ENCODE data around the gene PDLIM7.

PDLIM7 gene

DNA sequence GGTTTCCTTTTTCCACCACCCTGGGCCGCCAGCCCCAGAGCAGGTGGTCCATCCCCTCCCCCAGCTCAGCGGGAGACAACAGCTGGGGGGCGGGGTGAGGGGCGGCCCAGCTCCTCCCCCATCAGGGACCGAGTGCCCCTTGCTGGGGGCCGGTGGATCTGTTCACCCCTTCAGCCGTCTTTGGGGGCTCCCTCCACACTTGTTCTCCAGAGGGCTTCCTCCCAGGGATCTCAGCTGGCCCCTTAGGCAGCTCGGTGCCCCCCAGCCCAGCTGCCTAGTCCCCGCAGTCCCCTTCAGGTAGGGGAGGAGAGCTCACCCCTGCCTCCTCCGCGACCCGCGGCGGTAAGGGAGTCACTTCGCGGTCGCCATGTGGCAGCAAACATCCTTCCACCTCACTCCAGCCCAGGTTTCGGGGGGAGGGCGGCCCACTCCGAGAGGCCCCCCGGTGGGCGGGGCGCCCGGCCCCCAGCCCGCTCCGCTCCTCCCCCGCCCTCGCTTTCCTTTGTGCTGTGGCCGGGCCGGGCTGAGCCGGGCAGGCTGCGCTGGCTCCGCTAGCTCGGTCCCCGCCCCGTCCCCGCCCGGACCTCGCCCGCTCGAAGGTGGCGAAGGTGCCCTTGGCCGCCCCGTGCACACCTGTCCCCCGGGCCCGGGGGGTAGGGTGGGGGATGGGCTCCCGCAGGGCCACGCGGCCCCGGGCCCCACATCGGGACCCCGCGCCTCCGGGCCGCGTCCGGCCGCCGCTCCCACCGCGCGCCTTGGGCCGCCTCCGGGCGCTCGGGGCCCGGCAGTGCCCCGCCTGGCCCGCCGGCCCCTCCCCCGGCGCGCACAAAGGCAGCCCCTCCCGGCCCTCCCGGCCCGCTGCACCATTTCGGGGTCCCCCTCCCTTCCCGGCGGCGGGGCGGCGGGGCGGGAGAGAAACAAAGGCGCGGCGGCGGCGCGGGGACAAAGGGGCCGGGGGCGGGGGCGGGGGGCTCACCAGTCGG, 24.7 kb downstream of the PDLIM7 start:
- no peak for DNase-seq

DNA sequence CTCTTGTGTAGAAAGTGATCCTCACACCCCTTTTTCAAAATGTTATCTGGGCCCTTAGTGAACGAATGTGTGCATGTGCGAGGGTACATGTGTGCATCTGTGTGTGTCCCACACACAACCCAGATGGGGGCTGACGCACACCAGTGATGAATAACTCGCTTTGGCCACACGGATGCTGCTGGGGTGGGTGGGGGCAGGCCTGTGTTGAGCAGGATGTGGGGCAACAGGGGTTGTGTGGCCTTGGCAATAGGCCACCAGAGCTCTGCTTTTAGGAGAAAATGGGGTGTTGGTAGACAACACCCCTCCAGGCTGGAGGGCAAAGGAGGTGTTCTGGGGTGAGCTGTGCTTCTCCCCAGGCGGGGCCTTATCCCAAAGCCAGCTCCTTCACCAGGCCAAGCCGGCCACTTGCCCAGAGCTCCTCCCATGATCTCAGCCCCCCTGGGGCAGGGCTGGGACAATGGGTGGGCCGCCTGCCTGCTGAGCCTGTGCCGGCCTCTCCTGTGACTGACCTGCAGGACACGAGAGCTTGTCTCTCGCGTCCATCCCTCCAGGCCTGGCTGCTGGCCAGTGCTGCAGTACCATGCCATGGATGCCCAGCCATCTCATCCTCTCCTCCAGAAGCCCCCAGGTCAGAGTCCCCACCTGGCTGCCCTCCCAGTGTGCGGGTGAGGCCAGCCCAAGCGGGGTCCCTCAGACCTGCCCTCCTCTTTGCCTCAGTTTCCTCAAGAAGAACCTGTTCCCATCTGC, 25.6 kb downstream of the PDLIM7 start:
- no peak for DNase-seq

DNA sequence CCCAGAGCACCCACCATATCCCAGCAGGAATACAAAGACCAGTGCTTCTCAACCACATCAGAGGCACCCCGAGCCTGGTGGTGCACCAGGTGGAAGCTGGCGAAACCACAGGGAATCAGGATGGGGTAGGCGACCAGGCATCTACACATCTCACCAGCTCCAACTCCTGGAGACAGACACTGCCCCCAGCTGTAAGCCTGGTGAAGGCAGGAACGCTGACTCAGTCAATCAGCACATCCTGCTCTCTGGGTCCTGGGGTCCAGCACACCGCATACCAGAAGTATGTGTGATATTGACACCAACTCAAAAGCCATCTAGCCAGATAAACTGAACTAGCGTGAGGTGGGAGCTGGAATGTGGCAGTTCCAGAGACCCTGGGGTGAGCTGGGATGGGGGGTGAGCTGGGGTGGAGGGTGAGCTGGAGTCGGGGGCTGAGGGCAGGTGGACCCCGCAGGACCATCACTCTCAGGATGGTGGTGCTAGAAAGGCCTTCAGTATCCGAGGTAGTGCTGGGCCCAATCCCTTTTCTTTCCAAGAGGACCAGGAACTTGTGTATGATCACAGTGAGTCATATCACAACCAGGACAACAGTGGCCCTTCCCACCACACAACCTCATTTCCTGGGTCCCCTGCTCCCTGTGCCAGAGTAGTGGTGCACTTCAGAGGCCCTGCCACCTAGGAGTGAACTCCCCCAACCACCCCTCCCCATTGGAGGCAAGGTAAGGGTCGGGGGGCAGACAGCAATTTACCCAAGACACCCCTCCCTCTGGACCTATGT, 26.5 kb downstream of the PDLIM7 start:
- DNase-seq, result no peak

DNA sequence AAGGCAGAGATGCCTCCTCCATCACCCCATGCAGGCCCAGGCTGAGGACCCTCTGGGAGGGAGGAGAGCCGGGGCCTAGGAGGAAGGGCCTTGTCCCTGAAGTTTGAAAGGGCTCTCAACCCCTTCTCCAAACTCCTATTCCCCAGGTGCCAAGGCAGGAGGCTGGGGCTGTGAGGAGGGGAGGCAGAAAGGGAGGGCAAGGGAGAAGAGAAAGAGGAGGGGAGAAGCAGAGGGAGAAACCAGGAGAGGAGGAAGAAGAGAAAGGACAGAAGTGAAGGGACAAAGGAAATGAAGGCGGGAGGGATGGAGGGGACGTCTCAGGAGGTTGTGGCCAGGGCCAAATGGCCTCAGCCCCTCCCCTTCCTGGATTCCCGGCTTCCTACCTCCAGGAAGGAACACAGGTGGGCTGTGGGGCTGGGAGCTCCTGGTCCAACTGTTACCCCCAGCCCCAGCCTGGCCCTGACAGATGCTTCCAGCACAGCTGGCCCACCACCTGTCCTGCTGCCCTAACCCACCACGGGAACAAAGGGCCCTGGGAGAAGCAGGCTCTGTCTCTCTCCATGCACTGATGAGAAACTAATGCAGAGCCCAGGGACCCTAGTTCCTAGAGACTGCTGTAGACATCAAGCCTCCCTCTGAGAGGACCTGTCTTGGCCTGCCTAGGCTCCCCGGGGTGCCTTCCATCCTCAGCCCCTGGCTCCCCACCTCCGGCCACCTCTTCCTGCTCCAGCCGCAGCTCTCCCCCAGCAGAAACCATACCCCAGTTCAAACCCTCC, 27.5 kb downstream of the PDLIM7 start:
- DNase-seq, result no peak

DNA sequence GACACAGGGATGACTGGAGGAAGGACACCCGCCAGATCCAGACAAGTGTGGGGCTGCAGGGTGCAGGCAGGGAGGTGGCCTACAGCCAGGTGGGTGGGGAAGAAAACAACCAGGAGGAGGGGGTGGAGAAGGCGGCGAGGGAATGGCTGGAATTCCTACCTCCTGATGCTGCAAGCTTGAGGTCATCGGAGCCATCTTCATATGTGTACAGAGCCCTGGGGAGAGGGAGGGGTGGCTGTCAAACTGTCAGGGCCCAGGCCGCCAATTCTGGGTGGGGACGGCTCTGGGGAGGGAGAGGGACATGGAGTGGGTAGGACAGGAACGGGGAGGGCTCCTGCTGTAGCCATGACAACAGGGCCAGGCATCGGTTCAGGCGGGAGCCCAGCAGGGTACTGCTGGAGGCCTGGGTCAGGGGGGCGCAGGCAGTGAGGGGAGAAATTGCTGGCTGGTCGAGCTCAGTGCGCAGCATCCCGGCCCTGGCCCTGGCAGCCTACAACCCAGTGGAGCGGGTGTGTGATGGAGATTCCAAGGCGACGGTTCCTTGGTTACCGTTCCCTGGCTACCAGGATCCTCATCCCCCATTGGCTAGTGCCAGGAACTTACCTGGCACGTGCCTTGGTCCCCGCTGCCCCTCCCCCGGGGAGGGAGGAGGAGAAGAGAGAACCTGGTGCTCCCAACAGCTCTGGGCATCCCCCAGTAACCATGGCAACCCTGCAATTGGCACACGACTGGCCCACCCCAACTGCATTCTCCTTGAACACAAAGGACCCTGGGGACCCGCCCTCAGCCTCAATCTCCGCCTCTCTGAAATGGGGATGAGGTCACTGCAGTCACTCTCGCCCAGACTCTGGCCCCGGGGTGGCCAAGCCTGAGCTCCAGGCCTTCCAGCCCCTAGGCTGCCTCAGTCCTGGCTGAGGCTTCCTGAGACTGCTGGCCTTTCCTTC, 28.4 kb downstream of the PDLIM7 start:
- DNase-seq, result no peak

DNA sequence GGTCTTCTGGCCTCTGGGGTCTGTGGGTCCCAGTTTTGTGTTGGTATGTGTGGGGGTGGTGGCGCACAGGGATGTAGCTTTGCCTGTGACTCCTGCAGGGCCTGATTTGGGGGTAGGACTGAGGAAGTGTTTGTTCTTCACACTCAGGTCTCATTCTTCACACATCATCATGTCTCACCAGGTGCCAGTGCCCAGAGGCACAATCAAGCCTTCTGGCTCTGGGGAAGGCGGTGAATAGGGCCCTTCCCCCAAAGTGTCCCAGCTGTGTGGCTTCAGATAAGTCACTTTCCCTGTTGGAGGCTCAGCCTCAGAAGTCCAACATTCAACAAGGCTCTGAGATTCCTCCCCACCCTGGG, 29.1 kb downstream of the PDLIM7 start:
- no peak for DNase-seq

DNA sequence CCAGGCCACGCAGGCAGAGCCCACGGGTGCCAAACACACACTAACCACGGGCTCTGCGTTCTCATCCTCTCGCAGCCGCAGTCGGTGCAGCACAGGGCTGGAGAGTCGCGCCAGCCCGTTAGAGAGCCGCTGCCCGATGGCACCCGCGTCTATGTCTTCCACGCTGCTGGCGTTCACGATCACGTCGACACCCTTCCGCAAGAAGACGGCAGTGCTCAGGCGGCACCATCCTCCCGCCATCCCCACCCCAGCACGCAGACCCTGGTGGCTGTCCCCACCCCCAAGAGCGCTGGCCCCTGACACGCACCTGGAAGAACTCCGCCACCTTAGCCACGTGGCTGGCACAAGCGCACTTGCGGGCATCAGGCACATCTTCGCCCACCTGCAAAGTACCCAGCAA, 30.0 kb downstream of the PDLIM7 start:
- DNase-seq, result no peak

DNA sequence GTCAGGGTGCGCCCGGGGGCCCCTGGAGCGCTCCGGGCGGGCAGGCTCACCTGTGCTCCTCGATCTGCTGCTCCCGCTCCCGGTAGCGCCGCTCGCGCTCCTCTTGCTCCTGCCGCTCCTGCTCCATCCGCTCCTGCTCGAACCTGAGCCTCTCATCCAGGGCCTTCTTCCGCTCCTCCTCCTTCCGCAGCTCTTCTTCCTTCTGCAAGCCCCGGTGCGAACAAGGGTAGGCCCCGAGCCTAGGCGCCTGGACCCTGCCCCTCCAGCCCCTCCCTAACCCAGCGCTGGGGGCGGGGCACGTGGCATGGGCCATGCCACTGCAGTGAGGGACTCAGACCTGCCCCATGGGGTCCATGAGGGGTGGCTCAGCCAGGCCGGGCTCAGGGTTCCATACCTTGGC, 30.5 kb downstream of the PDLIM7 start:
- no peak for DNase-seq

DNA sequence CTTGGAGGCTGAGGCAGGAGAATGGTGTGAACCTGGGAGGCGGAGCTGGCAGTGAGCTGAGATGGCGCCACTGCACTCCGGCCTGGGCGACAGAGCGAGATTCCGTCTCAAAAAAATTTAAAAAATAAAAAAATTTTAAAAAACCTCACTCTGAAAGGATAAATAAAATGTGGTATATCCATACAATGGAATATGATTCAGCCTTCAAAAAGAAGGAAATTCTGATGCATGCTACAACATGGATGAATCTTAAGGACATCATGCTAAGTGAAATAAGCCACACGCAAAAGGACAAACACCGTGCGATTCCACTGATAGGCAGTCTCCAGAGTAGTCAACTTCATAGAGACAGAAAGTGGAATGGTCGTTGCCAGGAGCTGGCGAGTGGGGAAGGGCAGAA, 32.4 kb downstream of the PDLIM7 start:
- DNase-seq, result no peak

DNA sequence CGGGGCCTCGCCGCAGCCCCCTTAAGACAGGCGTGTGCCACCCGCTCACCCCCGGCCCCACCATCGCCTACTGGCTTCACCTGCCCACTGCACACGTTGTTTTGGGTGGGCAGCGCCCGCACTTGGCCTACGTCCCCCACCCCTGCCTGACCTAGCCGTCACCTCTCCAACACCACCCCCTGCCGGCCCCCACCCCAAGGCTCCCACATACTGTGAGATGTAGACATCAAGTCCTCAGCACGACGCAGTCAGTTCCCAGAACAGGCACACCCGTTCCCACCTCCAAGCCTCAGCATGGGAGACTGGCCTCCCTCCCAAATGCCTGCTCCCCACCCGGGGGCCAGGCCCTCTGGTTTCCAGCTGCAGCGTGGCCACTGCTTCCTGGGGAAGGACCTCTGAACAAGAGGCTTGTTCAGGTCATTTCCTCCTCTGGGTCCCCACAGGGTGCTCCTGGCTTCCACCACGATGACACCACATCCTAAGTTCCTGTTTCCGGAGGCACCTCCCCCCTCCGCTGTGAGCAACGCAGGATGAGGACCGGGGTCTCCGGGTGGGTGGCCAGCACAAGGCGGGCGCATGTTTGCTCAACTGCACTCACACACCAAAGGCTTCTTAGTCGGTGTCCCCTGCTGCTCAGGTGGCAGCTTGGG, 35.3 kb downstream of the PDLIM7 start:
- DNase-seq, result peak; percentile 83

DNA sequence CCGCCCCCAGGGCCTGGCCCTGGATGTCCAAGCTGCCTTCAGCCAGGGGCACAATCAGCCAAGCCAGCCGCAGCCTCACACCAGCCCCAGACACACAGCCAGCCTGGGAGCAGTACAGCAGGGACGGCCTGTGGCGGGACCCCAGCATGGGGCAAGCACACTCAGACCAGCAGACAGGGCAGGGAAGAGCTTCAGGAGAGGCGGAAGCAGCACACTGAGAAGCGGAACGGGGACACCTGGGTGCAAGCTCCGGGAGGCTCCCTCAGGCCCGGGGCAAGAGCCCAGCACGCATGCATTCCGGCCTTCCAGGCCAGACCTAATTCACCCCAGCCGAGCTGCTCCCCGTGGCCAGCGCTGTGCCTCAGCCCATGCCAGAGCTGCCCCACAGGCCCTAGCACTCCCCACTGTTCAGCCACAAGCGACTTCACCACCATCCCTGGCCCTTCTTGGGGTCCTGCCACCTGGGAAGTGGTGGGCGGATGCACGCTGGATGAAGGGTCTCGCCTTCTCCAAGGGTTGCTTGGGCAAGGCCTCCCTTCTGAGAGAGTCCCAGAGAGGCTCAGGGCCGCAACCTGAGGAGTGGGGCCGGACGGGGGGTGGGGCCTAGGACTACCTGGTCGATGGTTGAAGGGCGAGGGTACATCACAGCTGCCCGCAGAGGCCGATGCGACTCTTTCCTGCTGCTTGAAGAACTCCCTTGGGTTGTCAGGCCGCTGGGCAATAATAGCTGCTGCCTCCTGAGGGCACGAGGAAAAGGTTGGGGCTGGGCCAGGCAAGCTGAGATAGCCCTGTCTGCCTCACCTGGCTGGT, 37.4 kb downstream of the PDLIM7 start:
- DNase-seq, result no peak

DNA sequence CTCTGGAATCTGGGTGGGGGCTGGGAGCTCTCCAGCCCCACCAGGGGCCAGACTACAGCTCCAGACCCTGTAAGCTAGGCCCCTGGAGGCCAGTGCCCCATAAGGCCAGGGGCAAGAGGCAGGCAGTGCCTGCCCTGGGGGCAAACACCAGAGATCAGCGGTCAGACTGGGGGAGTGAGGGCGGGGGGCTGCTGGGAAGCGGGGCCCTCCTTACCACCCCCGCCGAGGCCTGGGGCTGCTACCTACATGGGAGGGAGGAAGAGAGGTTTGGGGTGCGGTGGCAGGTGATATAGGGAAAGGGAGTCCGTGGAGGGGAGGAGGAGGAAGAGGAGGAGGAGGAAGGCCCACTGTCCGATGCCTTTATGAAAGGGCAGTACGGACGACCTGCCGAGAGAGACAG, 38.0 kb downstream of the PDLIM7 start:
- no peak for DNase-seq

DNA sequence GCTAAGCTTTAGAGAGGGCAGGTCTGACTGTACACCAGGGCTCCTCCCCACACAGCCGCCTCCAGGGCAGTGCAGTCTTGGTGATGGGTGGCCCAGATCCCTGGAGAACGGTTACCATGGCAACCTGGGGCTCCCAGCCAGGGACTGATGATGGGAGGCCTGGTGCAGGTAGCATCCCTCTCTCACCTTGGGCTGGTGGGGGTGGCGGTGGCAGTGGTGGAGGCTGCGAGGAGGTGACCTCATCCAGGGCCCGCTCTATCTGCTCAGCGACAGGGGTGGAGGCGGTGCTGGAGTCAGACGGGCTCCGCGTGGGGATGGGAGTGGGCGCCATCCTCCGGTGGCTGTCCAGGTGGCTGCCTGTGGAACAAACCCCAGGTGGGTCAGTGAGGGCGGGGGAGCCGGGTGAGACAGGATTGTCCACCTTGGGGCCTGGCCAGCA, 38.5 kb downstream of the PDLIM7 start:
- no peak for DNase-seq

DNA sequence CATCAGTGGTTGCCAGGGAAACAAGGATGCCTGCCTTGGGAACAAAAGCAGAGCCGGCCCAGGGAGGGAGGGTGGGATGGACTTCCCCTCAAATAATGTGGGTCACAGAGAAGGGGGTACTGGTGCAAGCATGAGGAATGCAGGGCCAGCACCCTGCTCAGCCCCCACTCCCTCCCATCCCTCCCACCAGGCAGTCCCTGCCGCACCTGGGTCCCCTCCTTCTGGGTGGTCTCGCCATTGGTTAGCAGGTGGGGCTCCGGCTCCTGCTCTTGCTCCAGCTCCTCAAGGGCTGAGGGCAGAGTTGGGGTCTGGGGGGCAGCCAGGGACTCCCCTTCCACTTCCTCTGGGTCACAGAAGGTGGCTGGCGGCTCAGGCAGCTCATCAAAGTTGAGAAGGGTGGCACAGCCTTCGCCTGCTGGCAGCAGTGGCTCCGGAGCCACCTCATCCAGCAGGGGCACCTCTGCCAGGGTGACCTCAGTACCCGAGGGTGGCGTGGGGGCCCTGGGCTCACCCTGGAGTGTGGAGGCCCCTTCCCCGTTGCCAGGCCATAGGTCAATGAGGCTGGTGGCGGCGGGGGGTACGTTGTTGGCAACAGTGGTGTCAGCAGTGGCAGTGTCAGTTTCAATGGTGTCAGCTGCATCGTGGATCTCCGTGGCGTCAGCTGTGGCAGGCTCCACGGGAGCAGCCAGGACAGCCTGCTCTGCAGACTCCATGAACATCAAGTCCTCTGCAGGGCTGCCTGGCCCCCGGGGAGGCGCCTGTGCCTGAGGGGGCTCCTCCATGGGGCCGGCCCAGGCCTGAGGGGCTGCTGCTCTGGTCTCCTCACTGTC, 39.3 kb downstream of the PDLIM7 start:
- DNase-seq, result no peak

DNA sequence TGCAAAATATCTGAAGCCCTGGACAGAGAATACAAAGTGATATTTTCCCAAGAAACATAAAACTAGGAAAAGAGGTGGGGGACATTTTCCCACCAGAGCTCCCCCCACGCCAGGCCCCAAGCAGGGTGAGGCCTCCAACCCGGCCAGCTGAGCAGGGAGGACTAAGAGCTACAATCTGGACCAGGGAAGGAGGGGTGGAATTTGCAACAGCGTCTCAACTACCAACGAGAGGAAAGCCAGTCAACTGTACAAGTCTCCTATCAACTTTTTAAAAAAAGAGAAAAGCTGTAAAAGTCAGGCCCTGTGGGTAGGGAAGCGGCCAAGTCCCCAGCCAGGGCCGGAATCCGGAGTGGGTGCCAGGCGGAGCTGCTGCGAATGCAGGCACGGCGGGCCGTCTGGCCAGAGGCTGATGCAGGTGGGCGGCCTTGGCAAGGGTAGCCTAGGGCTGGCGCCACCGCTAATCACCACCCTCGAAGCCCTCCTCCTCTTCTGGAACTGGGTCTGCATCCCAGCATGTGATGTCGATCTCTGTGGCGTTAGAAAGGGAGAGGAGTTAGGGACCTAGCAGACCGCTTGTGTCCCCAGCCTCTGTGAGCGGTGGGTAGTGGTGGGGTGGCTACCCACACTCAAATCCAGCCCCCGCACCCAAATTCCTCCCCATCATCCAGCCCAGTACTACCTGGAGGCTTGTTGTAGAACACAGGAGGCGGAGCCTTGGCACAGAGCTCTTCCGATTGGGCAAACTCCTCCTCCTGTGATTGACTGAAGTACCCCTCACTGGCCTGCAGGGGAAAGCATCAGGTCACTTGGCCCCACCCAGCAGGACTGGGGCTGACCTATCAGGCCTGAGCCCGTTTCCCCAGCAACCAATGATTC, 40.2 kb downstream of the PDLIM7 start:
- peak; percentile 98 for DNase-seq

DNA sequence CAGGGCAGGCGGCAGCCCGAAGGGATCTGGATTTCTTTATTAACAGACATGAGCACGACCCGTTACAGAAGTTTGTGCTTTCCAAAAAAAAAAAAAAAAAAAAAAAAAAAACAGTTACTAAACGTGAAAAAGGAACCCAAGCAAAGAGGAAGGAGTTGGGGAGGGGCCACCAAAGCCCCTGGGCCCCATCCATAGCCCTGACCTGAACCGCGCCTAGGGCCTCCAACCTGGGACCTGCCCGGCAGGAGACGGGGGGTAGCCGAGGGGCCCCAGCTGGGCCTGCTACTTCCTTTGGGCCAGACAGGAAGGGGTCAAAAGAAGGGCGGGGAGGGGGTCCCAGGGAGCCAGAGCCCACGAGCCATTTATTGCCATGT, 40.8 kb downstream of the PDLIM7 start:
- no peak for DNase-seq

DNA sequence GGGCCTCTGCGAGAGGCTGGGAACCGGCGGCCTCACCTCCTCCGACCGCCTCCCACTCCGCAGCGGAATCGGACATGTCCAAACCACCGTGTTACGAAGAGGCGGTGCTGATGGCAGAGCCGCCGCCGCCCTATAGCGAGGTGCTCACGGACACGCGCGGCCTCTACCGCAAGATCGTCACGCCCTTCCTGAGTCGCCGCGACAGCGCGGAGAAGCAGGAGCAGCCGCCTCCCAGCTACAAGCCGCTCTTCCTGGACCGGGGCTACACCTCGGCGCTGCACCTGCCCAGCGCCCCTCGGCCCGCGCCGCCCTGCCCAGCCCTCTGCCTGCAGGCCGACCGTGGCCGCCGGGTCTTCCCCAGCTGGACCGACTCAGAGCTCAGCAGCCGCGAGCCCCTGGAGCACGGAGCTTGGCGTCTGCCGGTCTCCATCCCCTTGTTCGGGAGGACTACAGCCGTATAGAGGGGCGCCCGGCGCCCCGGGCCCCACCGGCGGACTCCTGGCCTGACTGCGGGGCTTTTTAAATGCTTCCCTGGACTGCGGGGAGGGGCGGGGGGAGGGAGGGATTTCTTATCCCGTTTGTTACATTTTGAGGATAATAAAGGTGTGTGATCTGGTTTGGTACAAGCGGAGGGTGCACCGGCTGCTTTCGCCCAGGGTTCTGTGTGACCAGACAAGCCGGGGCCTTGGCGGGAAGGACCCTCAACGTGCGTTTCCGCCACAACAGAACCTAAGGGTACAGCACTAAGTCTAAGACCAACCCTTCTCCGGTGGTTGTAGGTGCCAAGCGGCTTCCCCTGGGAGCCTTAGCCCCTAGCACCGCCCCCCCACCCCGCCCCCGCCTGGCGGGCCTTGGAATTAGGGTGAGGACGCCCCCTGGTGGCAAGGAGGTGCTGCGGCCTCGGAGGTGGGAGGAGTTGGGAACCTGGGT, 41.5 kb downstream of the PDLIM7 start:
- peak; percentile 73 for DNase-seq

All from MV-4-11 (cell line).